Urinary bladder (tissue), 4 donors: ENCODE measurements around the gene TFPI. TPM values are rescaled to one million over a fixed set of nuclear protein-coding genes. Genes with fewer than 3 reads are reported as not detected.

ENCODE experiments used
- DNase-seq: peaks from one replicate; pipeline ENCODE4 v3.0.0-alpha.2; 2015; ENCODE audit errors: extremely low spot score
- H3K27ac ChIP-seq: one replicate; pipeline ENCODE4 v1.5.1; 2013; ENCODE audit warnings: low read depth, mild to moderate bottlenecking, moderate library complexity
- H3K36me3 ChIP-seq: one replicate; pipeline ENCODE4 v1.6.1; 2013; ENCODE audit warnings: mild to moderate bottlenecking, moderate library complexity; ENCODE audit not compliant: insufficient read depth
- H3K4me1 ChIP-seq: one replicate; pipeline ENCODE4 v1.6.1; 2013; ENCODE audit warnings: mild to moderate bottlenecking, moderate library complexity; ENCODE audit not compliant: insufficient read depth
- H3K4me3 ChIP-seq: one replicate; pipeline ENCODE4 v1.5.1; 2013; ENCODE audit warnings: low read depth, low read length
- WGBS: extraction: QIAGEN DNeasy Blood & Tissue Kit; methylation state at CpG from one replicate; pipeline ENCODE4 v1.1.7; 2013; 5-methylcytosine and 5-hydroxymethylcytosine counted together
- polyA plus RNA-seq: library from polyadenylated mRNA; stranded (reverse); fragments of 200-250 nt; gene quantifications from one replicate; pipeline ENCODE4 v1.2.3, GENCODE V29; 2013
- total RNA-seq: library from RNA; depleted of rRNA; stranded (reverse); fragments of >200 nt; gene quantifications from one replicate; pipeline ENCODE4 v1.2.3, GENCODE V29; 2014
- donor health status: healthy with polysubstance abuse.
- donor health status: healthy.

TFPI gene
- total and polyA plus RNA-seq, 2 donors = 63.3 to 177 TPM

DNA sequence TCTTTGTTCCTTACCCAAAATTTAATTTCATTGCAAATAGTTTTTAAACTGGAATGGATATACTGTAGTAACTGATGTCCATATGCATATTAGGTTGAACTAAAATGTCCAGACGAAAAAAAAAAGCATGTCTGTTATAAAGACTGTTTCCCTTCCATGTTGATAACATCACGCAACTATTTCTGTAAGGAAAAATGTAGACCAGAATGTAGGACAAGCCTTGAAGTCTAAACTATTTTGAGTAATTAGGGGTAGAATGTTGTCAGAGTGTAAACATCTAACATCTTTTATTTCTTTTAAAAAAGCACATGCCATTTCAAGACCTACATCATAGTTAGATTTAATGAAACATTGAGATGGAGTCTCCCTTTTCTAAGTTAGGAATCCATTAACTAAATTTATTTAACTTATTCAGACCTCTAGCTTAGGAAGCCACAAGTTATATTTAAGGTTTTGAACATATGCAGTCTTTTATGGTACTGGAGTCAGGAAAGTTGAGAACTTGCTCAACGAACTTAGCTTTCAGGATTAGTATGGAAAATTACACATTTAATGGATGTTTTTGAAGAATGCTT is 114.0 kb downstream of the TFPI start:
- DNase-seq = no peak
- H3K4me1 ChIP-seq = no peaks in the 10 kb centered on the region
- H3K36me3 ChIP-seq = no peaks in the 10 kb centered on the region
- WGBS = 67% methylated on average over 3 of the region's 3 CpGs
- H3K4me3 ChIP-seq = no peak overlapping the region
- H3K27ac ChIP-seq = no peak overlapping the region

- DNase-seq = no peak
- H3K4me3 ChIP-seq = no peak overlapping the region
- H3K36me3 ChIP-seq = no peaks in the 10 kb centered on the region
- no peak overlapping the region for H3K27ac ChIP-seq
- H3K4me1 ChIP-seq = no peaks in the 10 kb centered on the region
- 85% methylated on average over 1 of the region's 1 CpG for WGBS
These were observed 115.8 kb downstream of the TFPI start for GRCh38 chr2:187438455-187438854.

DNA sequence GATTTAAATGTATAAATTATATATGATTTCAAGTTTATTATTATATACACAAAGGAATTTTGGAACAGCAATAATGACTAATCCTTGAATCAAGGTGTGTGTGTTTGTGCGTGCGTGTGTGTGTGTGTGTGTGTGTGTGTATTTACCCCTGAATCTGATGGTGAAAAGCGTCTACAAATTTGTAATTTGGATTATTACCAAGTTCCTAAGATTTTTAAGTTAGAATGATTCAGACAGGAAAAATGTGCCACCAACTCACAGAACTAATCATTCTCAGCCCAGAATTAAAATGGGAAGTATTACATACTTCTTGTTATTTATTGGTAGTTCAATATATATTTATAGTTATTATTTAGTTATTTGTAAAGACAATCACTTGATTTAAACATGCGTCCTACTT is 118.5 kb downstream of the TFPI start:
- no peak overlapping the region for H3K4me3 ChIP-seq
- WGBS = 53% methylated on average over 4 of the region's 4 CpGs
- DNase-seq = no peak
- no peaks in the 10 kb centered on the region for H3K36me3 ChIP-seq
- H3K4me1 ChIP-seq = no peaks in the 10 kb centered on the region
- H3K27ac ChIP-seq = no peak overlapping the region

GRCh38 chr2:187435078-187435477 is 119.2 kb downstream of the TFPI start:
- Histone ChIP-seq H3K4me1 (no peaks in the 10 kb centered on the region), H3K27ac (no peak overlapping the region), H3K36me3 (no peaks in the 10 kb centered on the region), H3K4me3 (no peak overlapping the region)
- 80% methylated on average over 3 of the region's 3 CpGs for WGBS
- DNase-seq = no peak

DNA sequence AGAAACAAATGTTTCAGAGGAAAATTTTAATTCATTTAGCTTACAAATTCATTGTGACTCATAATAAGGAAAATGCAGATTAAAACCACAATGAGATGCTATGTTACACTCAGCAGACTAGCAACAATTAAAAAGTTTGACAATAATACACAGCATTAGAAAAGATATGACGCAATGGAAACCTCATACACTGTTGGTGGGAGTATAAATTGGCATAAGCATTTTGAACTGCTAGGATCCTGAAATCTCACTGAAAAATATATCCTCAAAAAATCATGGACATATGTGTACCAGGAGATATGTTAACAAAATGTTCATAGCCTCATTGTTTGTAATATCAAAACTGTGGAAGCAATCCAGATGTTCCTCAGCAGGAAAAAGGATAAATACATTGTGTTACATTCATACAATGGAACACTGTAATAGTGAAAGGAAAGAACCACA is 119.9 kb downstream of the TFPI start:
- Histone ChIP-seq H3K36me3 (no peaks in the 10 kb centered on the region), H3K4me3 (no peak overlapping the region), H3K4me1 (no peaks in the 10 kb centered on the region), H3K27ac (no peak overlapping the region)
- no peak for DNase-seq
- 89% methylated on average over 1 of the region's 1 CpG for WGBS

DNA sequence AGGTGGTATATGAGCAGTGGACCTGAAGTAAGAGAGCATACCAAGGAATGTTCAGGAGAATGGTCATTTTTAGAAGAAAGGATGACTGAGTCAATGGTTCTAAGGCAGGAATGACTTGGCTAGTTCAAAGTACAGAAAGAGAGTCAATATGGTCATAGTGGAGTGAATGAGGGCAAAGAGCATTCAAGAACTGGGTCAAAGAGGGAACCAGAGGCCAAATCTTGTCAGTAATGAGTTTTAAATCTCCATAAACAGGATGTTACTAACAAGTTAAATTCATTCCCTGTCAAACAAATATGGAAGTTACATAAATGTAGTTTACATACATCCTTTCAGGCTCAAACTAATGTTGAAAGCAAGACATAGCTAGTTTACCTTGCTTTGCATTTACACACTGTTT is 122.3 kb downstream of the TFPI start:
- no peaks in the 10 kb centered on the region for H3K4me1 ChIP-seq
- H3K27ac ChIP-seq = no peak overlapping the region
- DNase-seq = no peak
- H3K36me3 ChIP-seq = no peaks in the 10 kb centered on the region
- H3K4me3 ChIP-seq = no peak overlapping the region

- Histone ChIP-seq H3K27ac (no peak overlapping the region), H3K4me1 (no peaks in the 10 kb centered on the region), H3K4me3 (no peak overlapping the region), H3K36me3 (no peaks in the 10 kb centered on the region)
- no peak for DNase-seq
These were observed 124.2 kb downstream of the TFPI start for GRCh38 chr2:187429989-187430388.

- 70% methylated on average over 1 of the region's 1 CpG for WGBS
- no peak for DNase-seq
- H3K27ac ChIP-seq = no peak overlapping the region
These were observed 130.1 kb downstream of the TFPI start for GRCh38 chr2:187424146-187424545.

GRCh38 chr2:187422282-187422681 is 132.0 kb downstream of the TFPI start:
- no peak overlapping the region for H3K27ac ChIP-seq

More at GRCh38 chr2:187424146-187424545, 130.1 kb downstream of the TFPI start:
- Histone ChIP-seq H3K4me3 (no peak overlapping the region), H3K36me3 (no peaks in the 10 kb centered on the region), H3K4me1 (no peaks in the 10 kb centered on the region)

GRCh38 chr2:187421519-187421918 is 132.7 kb downstream of the TFPI start:
- Histone ChIP-seq H3K4me3 (no peak overlapping the region), H3K4me1 (no peaks in the 10 kb centered on the region), H3K27ac (no peak overlapping the region), H3K36me3 (no peaks in the 10 kb centered on the region)
- DNase-seq = no peak
- 85% methylated on average over 3 of the region's 3 CpGs for WGBS

More at GRCh38 chr2:187422282-187422681, 132.0 kb downstream of the TFPI start:
- 67% methylated on average over 1 of the region's 1 CpG for WGBS
- DNase-seq = no peak
- Histone ChIP-seq H3K4me1 (no peaks in the 10 kb centered on the region), H3K4me3 (no peak overlapping the region), H3K36me3 (no peaks in the 10 kb centered on the region)

GRCh38 chr2:187419808-187420207 is 134.4 kb downstream of the TFPI start:
- WGBS = 87% methylated on average over 1 of the region's 1 CpG
- no peak for DNase-seq

GRCh38 chr2:187415449-187415848 is 138.8 kb downstream of the TFPI start:
- DNase-seq = no peak
- Histone ChIP-seq H3K27ac (no peak overlapping the region), H3K4me1 (no peaks in the 10 kb centered on the region), H3K36me3 (no peaks in the 10 kb centered on the region), H3K4me3 (no peak overlapping the region)
- 87% methylated on average over 5 of the region's 5 CpGs for WGBS

More at GRCh38 chr2:187419808-187420207, 134.4 kb downstream of the TFPI start:
- H3K27ac ChIP-seq = no peak overlapping the region
- H3K4me1 ChIP-seq = no peaks in the 10 kb centered on the region
- no peaks in the 10 kb centered on the region for H3K36me3 ChIP-seq
- no peak overlapping the region for H3K4me3 ChIP-seq
